HepG2 (cell line): Measurements from ENCODE around the gene PIK3C3. TPM values are rescaled to one million over a fixed set of nuclear protein-coding genes. Genes with fewer than 3 reads are reported as not detected.

Experiments used
- ATAC-seq: fragments of 200-7000 bp; cut with Tn5 transposase; 3 replicates; pipeline ENCODE4 v1.9.1; 2020; ENCODE audit warnings: mild to moderate bottlenecking, moderate library complexity
- BruUV-seq: library from RNA; stranded (reverse); fragments of 400-500 nt; replicated peaks from 2 replicates; lab custom pipeline; 2021; lab: Mats Ljungman, UMichigan
- CTCF ChIA-PET: fragments of 300-600 bp; formaldehyde crosslinking; extraction: SDS; loops from one replicate; lab custom pipeline; 2021; ENCODE audit warnings: low total read pairs, inconsistent platforms, low intra/inter-chr PET ratio; lab: Yijun Ruan, JAX
- POLR2A ChIA-PET: fragments of 350-600 bp; sonication (Branson Sonifier 250); formaldehyde crosslinking; loops from one replicate; lab custom pipeline; 2020; ENCODE audit warnings: antibody characterized with exemption, inconsistent platforms; lab: Yijun Ruan, JAX
- DNase-seq: peaks from one replicate; pipeline ENCODE4 v3.0.0-alpha.2; 2015; ENCODE audit warnings: low spot score
- FAIRE-seq: peaks from 3 replicates; lab custom pipeline; 2011; peaks lifted over from hg19 to GRCh38; lab: Jason Lieb, UNC
- H2AFZ ChIP-seq: one replicate; pipeline ENCODE4 v1.6.1; 2011; ENCODE audit warnings: low read length, inconsistent platforms
- H3K27ac ChIP-seq: fragments of 300-600 bp; 3 replicates; pipeline ENCODE4 v1.8.0; 2011; ENCODE audit warnings: mixed run types, mild to moderate bottlenecking, mixed read lengths, low read length, inconsistent platforms; ENCODE audit not compliant: insufficient read depth; ENCODE audit errors: extremely low read length
- H3K27me3 ChIP-seq, 2 experiments: fragments of 200-600 bp in 1 of 2; 2 replicates in 1 of 2; 3 replicates in 1 of 2; pipeline versions ENCODE4 v1.6.0 to v1.8.0; 2011; ENCODE audit warnings: low read length in 2 of 2, mild to moderate bottlenecking in 2 of 2, moderate library complexity in 2 of 2, inconsistent platforms in 1 of 2; ENCODE audit not compliant: insufficient read depth in 2 of 2, control insufficient read depth in 1 of 2
- H3K36me3 ChIP-seq, 2 experiments: fragments of 200-600 bp in 1 of 2; replicated peaks in 1 of 2; 2 replicates in 1 of 2; 3 replicates in 1 of 2; pipeline versions ENCODE4 v1.5.1 to v1.8.0; 2011; ENCODE audit warnings: low read length in 2 of 2, inconsistent platforms in 1 of 2; ENCODE audit not compliant: insufficient read depth in 2 of 2, control insufficient read depth in 1 of 2
- H3K4me1 ChIP-seq: 2 replicates; pipeline ENCODE4 v1.5.1; 2012; ENCODE audit warnings: low read length, inconsistent platforms; ENCODE audit not compliant: insufficient read depth
- H3K4me2 ChIP-seq: 2 replicates; pipeline ENCODE4 v1.6.0; 2011; ENCODE audit warnings: low read depth, low read length, inconsistent platforms
- H3K4me3 ChIP-seq, 3 experiments: fragments of 200-600 bp in 1 of 3; sonication (generic), shearing (Covaris generic) in 1 of 3; replicated peaks in 1 of 3; 2 replicates each; pipeline ENCODE4 v1.5.1; 2011 to 2016; ENCODE audit warnings: low read length in 3 of 3, inconsistent platforms in 2 of 3, low read depth in 2 of 3, mild to moderate bottlenecking in 2 of 3, control low read depth in 1 of 3, mixed read lengths in 1 of 3; ENCODE audit not compliant: insufficient read depth in 1 of 3
- H3K79me2 ChIP-seq: one replicate; pipeline ENCODE4 v1.6.1; 2011; ENCODE audit warnings: low read length, inconsistent platforms; ENCODE audit not compliant: insufficient read depth
- H3K9ac ChIP-seq: 2 replicates; pipeline ENCODE4 v1.6.0; 2011; ENCODE audit warnings: mild to moderate bottlenecking, low read depth, low read length, inconsistent platforms; ENCODE audit not compliant: insufficient read depth
- H3K9me3 ChIP-seq: 2 replicates; pipeline ENCODE4 v1.5.1; 2012; ENCODE audit warnings: mild to moderate bottlenecking, low read length
- H4K20me1 ChIP-seq: 2 replicates; pipeline ENCODE4 v1.6.0; 2011; ENCODE audit warnings: inconsistent platforms, mild to moderate bottlenecking, low read length, moderate library complexity; ENCODE audit not compliant: insufficient read depth
- ATF7 ChIP-seq, 2 experiments: fragments of 450-650 bp in 1 of 2; sonication (generic) in 1 of 2; formaldehyde crosslinking in 1 of 2; IDR thresholded peaks; 2 replicates each; pipeline versions ENCODE4 v1.4.0 to v1.6.1; 2016 to 2020; ENCODE audit warnings: antibody characterized with exemption in 1 of 2, mild to moderate bottlenecking in 1 of 2, missing genetic modification reagents in 1 of 2
- GATAD2A ChIP-seq: IDR thresholded peaks from 2 replicates; pipeline ENCODE4 v1.6.1; 2016
- JUNB ChIP-seq: sonication (generic); formaldehyde crosslinking; IDR thresholded peaks from 2 replicates; pipeline ENCODE4 v1.8.0; 2022; ENCODE audit warnings: missing genetic modification reagents, mild to moderate bottlenecking, borderline replicate concordance
- KDM1A ChIP-seq: IDR thresholded peaks from 2 replicates; pipeline ENCODE4 v1.6.1; 2016; ENCODE audit warnings: missing compliant biosample characterization
- PAWR ChIP-seq: sonication (generic); formaldehyde crosslinking; IDR thresholded peaks from 2 replicates; pipeline ENCODE4 v1.4.0; 2020; ENCODE audit warnings: missing genetic modification reagents, mild to moderate bottlenecking, borderline replicate concordance
- TCF12 ChIP-seq, 2 experiments: fragments of 450-650 bp in 1 of 2; sonication (generic) in 1 of 2; formaldehyde crosslinking in 1 of 2; IDR thresholded peaks; 2 replicates each; pipeline versions ENCODE4 v1.6.1 to v1.8.0; 2017 to 2022; ENCODE audit warnings: antibody characterized with exemption in 1 of 2, mild to moderate bottlenecking in 1 of 2, missing genetic modification reagents in 1 of 2, moderate library complexity in 1 of 2
- ZMYM2 ChIP-seq: sonication (generic); formaldehyde crosslinking; IDR thresholded peaks from 2 replicates; pipeline ENCODE4 v1.8.0; 2022; ENCODE audit warnings: mild to moderate bottlenecking, missing genetic modification reagents
- ZNF280D ChIP-seq: sonication (generic); formaldehyde crosslinking; IDR thresholded peaks from 2 replicates; pipeline ENCODE4 v1.5.1; 2020; ENCODE audit warnings: mild to moderate bottlenecking, missing genetic modification reagents
- ZNF414 ChIP-seq: sonication (generic); formaldehyde crosslinking; IDR thresholded peaks from 2 replicates; pipeline ENCODE4 v1.5.0; 2020; ENCODE audit warnings: missing genetic modification reagents
- ZNF646 ChIP-seq: sonication (generic); formaldehyde crosslinking; IDR thresholded peaks from 2 replicates; pipeline ENCODE4 v1.9.0; 2021; ENCODE audit warnings: mild to moderate bottlenecking, missing genetic modification reagents
- WGBS: methylation state at CpG from one replicate; pipeline ENCODE4 v1.1.6; 2017; ENCODE audit warnings: low lambda C conversion rate; 5-methylcytosine and 5-hydroxymethylcytosine counted together
- in situ Hi-C: cut with HindIII; loops from 2 replicates; pipeline ENCODE4 v1.10.0; 2017; ENCODE audit warnings: low pct_unique_long_range_greater_than_20kb; ENCODE audit not compliant: extremely low pct_ligation_motif_present
- intact Hi-C: fragments of 100-400 bp; cut with micrococcal nuclease; formaldehyde crosslinking; loops from one replicate; pipeline ENCODE4 v1.10.0; 2022; ENCODE audit not compliant: unreplicated experiment
- polyA plus RNA-seq, 8 experiments: library from polyadenylated mRNA; depleted of rRNA in 3 of 8; stranded (reverse) in 7 of 8; unstranded in 1 of 8; fragments of >200 nt; fragmentation: Illumina TruSeq in 4 of 8; extraction: Trizol in 4 of 8; gene quantifications; 2 replicates each; pipeline versions ENCODE4 v1.2.1 to v1.2.3, GENCODE V29; 2011 to 2016; ENCODE audit warnings: low read depth in 4 of 8, missing spikeins in 1 of 8, mixed read lengths in 1 of 8; ENCODE audit not compliant: insufficient read depth in 1 of 8
- total RNA-seq, 5 experiments: library from RNA; depleted of rRNA; stranded (reverse); fragments of >200 nt; fragmentation: Illumina TruSeq; extraction: Trizol; gene quantifications; 2 replicates each; pipeline ENCODE4 v1.2.3, GENCODE V29; 2016; ENCODE audit warnings: low read depth in 1 of 5
- TF ChIP-seq, protein P1 (sequence below): sonication (generic); formaldehyde crosslinking; IDR thresholded peaks from 2 replicates; pipeline ENCODE4 v1.8.0; 2023; ENCODE audit warnings: mild to moderate bottlenecking, missing genetic modification reagents
- TF ChIP-seq, protein P2 (sequence below): IDR thresholded peaks from 2 replicates; pipeline ENCODE4 v1.6.1; 2018; ENCODE audit warnings: missing genetic modification reagents

Gene PIK3C3
- total and polyA plus RNA-seq, 2 of the 13 experiments (the other 11 are each of a cell fraction or from before 2014, with no cell fraction given) = 42.8 to 46.4 TPM

DNA sequence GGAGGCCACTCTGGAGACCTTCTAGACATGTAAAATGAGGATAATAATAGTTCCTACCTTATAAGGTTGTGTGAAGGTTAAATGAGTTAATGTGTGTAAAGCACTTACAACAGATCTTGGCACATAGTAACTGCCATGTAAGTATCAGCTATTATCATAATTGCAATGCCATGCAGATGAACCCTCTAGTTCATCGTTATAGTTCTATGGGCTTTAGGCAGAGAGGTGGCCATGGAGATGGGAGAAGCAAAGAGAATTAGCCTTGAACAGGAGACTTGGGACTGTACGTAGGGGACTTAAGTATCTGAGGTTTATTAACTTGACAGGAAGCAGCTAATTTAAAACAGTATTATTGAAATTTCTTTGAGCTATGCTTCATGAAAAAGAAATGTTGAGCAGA is 151.8 kb downstream of the PIK3C3 start:
- 30% methylated on average over 2 of the region's 2 CpGs for WGBS
- ChIA-PET CTCF (no interaction called here), POLR2A (no interaction called here)
- no peak overlapping the region for H3K4me3 ChIP-seq
- no peak overlapping the region for H2AFZ ChIP-seq
- H3K27me3 ChIP-seq = no peaks in the 10 kb centered on the region; a peak in 1 of 5 replicates
- intact Hi-C loops (no loop called here), in situ Hi-C loops (loop anchor here (25.0 kb wide), 1 partner anchor 1156 kb away; no protein-coding TSS in a partner anchor)
- no peak overlapping the region for H3K27ac ChIP-seq
- H4K20me1 ChIP-seq = no peaks in the 10 kb centered on the region
- no peak overlapping the region for H3K9ac ChIP-seq
- DNase-seq (no peak), FAIRE-seq (no peak), ATAC-seq (no peak)
- H3K79me2 ChIP-seq = no peaks in the 10 kb centered on the region
- no peak overlapping the region for H3K4me2 ChIP-seq
- peaks cover under 1% of the 10 kb centered on the region; the same call in 1 of the 2 replicates for H3K4me1 ChIP-seq
- H3K36me3 ChIP-seq = no peaks in the 10 kb centered on the region
- BruUV-seq = no TSS peak
- H3K9me3 ChIP-seq = no peaks in the 10 kb centered on the region
- no peak for TF ChIP-seq GATAD2A
- no peak for TF ChIP-seq KDM1A (CRISPR knock-in tag)
- TF ChIP-seq, protein P1, sequence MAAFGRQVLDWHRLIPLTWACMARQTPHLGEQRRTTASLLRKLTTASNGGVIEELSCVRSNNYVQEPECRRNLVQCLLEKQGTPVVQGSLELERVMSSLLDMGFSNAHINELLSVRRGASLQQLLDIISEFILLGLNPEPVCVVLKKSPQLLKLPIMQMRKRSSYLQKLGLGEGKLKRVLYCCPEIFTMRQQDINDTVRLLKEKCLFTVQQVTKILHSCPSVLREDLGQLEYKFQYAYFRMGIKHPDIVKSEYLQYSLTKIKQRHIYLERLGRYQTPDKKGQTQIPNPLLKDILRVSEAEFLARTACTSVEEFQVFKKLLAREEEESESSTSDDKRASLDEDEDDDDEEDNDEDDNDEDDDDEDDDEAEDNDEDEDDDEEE (CRISPR knock-in tag) = no peak
- TF ChIP-seq PAWR = no peak
- no peak for TF ChIP-seq ZMYM2 (CRISPR knock-in tag)
- TF ChIP-seq ZNF280D (CRISPR knock-in tag) = no peak
- TF ChIP-seq JUNB (CRISPR knock-in tag) = no peak
- no peak for TF ChIP-seq ZNF646
- no peak for TF ChIP-seq ATF7 (IDR thresholded peaks at IDR 0.05)
- TF ChIP-seq ATF7 (CRISPR knock-in tag; IDR thresholded peaks at IDR 0.05) = no peak
- TF ChIP-seq, protein P2, sequence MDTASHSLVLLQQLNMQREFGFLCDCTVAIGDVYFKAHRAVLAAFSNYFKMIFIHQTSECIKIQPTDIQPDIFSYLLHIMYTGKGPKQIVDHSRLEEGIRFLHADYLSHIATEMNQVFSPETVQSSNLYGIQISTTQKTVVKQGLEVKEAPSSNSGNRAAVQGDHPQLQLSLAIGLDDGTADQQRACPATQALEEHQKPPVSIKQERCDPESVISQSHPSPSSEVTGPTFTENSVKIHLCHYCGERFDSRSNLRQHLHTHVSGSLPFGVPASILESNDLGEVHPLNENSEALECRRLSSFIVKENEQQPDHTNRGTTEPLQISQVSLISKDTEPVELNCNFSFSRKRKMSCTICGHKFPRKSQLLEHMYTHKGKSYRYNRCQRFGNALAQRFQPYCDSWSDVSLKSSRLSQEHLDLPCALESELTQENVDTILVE (CRISPR knock-in tag) = no peak
- TF ChIP-seq ZNF414 (CRISPR knock-in tag) = no peak
- TF ChIP-seq TCF12 (IDR thresholded peaks at IDR 0.05) = no peak
- no peak for TF ChIP-seq TCF12 (CRISPR knock-in tag; IDR thresholded peaks at IDR 0.05)
